Cerebellar nuclear complex (tissue), 1 donor: ENCODE results near the gene NTF4.
"Not testable (repeated sequence)": the region's sequence is repeated elsewhere in the genome, so short reads cannot be mapped to it uniquely, and the experiment has no call there.

Source experiments
- DNase-seq, 2 experiments: peaks; one replicate each; lab custom pipeline; 2025; lab: John Stamatoyannopoulos, UW

The NTF4 gene

GRCh38 chr19:49020931-49021895 lies 43.4 kb downstream of the NTF4 start:
- no peak for DNase-seq

GRCh38 chr19:49020342-49020741 lies 44.3 kb downstream of the NTF4 start:
- DNase-seq = no peak

DNA sequence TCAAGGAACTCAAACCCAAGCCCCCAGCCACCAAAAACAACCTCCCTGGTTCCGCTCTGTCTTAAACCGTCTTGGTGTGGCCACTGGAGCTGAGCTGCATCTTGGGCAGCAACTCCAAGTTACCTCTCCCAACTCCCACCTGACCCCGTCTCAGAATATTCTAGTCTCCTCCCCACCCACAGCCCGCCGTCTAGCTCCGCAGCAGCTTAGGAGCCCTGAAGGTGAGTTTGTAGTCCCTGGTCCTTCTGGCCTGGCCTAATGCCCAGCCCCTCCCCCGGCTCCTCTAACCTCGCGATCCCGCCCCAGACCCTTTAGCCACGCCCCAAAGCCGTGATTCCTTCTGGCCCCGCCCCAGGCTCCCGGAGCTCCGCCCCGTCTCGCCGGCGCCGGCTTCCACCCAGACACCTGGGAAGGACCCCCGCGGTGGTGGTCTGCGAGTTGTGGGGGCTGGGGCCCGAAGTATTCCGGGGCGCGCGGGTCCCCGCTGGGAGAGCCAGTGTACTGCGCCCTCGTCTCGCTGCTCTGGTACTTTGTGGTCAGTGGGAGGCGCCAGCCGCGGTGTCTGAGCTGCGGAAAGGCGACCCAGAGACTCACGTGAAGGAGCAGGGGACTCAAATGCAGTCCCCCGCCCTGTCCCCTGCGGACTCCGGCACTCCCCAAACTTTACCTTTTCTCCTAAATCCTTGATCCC lies 45.2 kb downstream of the NTF4 start:
- DNase-seq = no peak

GRCh38 chr19:49018388-49019241 lies 46.0 kb downstream of the NTF4 start:
- not testable (repeated sequence) for DNase-seq

DNA sequence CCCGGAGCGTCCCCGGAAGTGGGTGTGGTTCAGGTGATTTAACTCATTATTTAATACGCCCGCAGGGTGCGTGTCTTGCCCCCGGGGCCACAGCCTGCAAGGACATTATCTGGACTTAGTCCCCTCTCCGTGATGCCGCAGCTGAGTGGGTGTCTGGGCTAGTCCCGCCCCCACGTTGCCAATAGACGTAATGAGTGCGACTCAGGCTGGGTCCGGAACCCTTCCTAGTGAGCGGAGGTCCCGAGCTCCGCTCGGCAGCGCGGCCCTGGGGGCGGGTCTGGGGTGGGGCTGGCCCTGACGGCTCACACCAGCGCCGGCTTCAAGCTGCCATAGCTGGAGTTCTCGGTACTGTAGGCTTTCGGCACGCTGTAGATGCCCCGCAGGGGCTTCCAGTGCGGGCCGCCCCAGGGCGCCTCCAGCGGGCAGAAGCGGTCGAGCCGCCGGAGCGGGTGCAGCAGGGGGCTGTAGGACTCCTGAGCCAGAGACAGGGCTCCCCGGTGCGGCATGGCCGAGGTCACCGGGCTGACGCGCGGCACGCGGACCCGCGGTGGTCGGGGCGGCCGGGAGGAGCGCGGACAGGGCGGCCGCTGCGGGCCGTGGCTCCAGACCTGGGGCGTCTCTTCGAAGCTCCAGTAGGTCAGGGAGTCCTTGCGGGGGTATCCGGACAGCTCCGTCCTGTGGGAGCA lies 46.8 kb downstream of the NTF4 start:
- DNase-seq = no peak

- DNase-seq = no peak
Measured at GRCh38 chr19:49017041-49017665, 47.5 kb downstream of the NTF4 start, which contains the start of gene LHB. TSS of gene LHB (minus strand) at chr19:49017091. CDS start at chr19:49017081, 10 bp downstream.

- DNase-seq = no peak
Measured at GRCh38 chr19:49016067-49016839, 48.4 kb downstream of the NTF4 start.

- no peak for DNase-seq
Measured at GRCh38 chr19:49014870-49015255, 49.8 kb downstream of the NTF4 start.

- DNase-seq = no peak
Measured at GRCh38 chr19:49014123-49014869, 50.3 kb downstream of the NTF4 start.

- DNase-seq = no peak
Measured at GRCh38 chr19:49011194-49011593, 53.4 kb downstream of the NTF4 start.
